A549 (cell line): ENCODE results near the gene JAZF1.

Experiments
- CTCF ChIP-seq: fragments of >200 bp; sonication (Bioruptor Twin); formaldehyde crosslinking; IDR thresholded peaks from 3 replicates; pipeline ENCODE4 v1.5.1; 2016
- EHMT2 ChIP-seq: fragments of 200-600 bp; sonication (generic); IDR thresholded peaks from 2 replicates; pipeline ENCODE4 v1.6.1; 2016; ENCODE audit warnings: antibody characterized with exemption, low read depth, mild to moderate bottlenecking, moderate library complexity
- JUN ChIP-seq, 2 experiments: fragments of >200 bp; sonication (Bioruptor Twin); formaldehyde crosslinking; IDR thresholded peaks; 2 replicates in 1 of 2; 3 replicates in 1 of 2; pipeline ENCODE4 v1.6.1; 2016 to 2017
- KDM1A ChIP-seq: fragments of 200-600 bp; sonication (generic); IDR thresholded peaks from 2 replicates; pipeline ENCODE4 v1.6.1; 2016; ENCODE audit warnings: low read depth, mild to moderate bottlenecking
- KDM5A ChIP-seq: fragments of 200-600 bp; sonication (generic); IDR thresholded peaks from 2 replicates; pipeline ENCODE4 v1.6.1; 2016; ENCODE audit warnings: antibody characterized with exemption, mild to moderate bottlenecking
- MAFK ChIP-seq: fragments of 450-650 bp; IDR thresholded peaks from 2 replicates; pipeline ENCODE4 v1.6.1; 2014; ENCODE audit not compliant: partially characterized antibody
- POLR2A ChIP-seq: IDR thresholded peaks from 2 replicates; pipeline ENCODE4 v1.6.1; 2012; ENCODE audit warnings: mild to moderate bottlenecking, low read length
- RFX5 ChIP-seq: fragments of 450-650 bp; IDR thresholded peaks from 2 replicates; pipeline ENCODE4 v1.7.1; 2014; ENCODE audit warnings: antibody characterized with exemption, mild to moderate bottlenecking, moderate library complexity
- SREBF2 ChIP-seq: fragments of 450-650 bp; IDR thresholded peaks from 2 replicates; pipeline ENCODE4 v1.6.1; 2014; ENCODE audit warnings: mild to moderate bottlenecking, moderate library complexity

- TF ChIP-seq POLR2A (no peak), RFX5 (no peak), JUN (IDR thresholded peaks at IDR 0.05) (no peak), CTCF (no peak), KDM1A (no peak), SREBF2 (no peak), KDM5A (no peak), MAFK (no peak), EHMT2 (no peak)
Measured at GRCh38 chr7:27850531-27850930, 330.1 kb downstream of the JAZF1 start.
